Neural cell (in vitro differentiated cells): ENCODE results near the gene ALDH1B1.

Source experiments
- CTCF ChIP-seq: fragments of 450-650 bp; IDR thresholded peaks from 2 replicates; pipeline ENCODE4 v1.5.1; 2014; ENCODE audit warnings: antibody characterized with exemption, mild to moderate bottlenecking, moderate library complexity; ENCODE audit not compliant: poor library complexity, severe bottlenecking
- EP300 ChIP-seq: fragments of 450-650 bp; conservative IDR thresholded peaks from 2 replicates; pipeline ENCODE4 v1.6.1; 2014; ENCODE audit warnings: antibody characterized with exemption, mild to moderate bottlenecking, moderate library complexity; ENCODE audit not compliant: poor library complexity, severe bottlenecking
- MXI1 ChIP-seq: fragments of 450-650 bp; conservative IDR thresholded peaks from 2 replicates; pipeline ENCODE4 v1.6.1; 2014; ENCODE audit warnings: antibody characterized with exemption, mild to moderate bottlenecking; ENCODE audit not compliant: poor library complexity, severe bottlenecking
- POLR2AphosphoS5 ChIP-seq: IDR thresholded peaks from 2 replicates; pipeline ENCODE4 v1.6.1; 2012
- RAD21 ChIP-seq: fragments of 450-650 bp; conservative IDR thresholded peaks from 2 replicates; pipeline ENCODE4 v1.6.1; 2014; ENCODE audit warnings: antibody characterized with exemption, mild to moderate bottlenecking, moderate library complexity
- REST ChIP-seq: IDR thresholded peaks from 2 replicates; pipeline ENCODE4 v1.6.1; 2012; ENCODE audit warnings: borderline replicate concordance

DNA sequence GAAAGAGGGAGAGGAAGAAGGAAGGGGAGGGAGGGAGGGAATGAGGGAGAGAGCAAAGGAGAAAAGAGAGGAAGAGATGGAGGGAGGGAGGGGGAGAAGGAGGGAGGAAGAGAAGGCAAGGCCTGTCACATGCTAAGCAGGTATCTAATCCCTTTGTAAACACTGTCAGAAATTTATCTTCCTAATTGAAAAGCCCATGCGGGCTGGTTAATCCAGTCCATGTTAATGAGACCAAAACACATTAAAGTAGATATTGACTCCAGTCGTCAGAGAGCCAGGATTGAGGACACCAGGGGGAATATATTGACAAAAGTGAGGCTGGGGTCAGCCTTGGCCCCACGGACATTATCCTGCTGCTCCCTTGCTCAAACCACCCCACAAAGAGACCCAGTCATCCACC is 37.4 kb upstream of the ALDH1B1 start:
- no peak for TF ChIP-seq CTCF
- TF ChIP-seq EP300, result no peak
- TF ChIP-seq POLR2AphosphoS5, result no peak
- no peak for TF ChIP-seq RAD21
- TF ChIP-seq MXI1, result no peak
- TF ChIP-seq REST, result no peak
